Neural cell (in vitro differentiated cells): Measurements from ENCODE around the gene LEPR. TPM values are rescaled to one million over a fixed set of nuclear protein-coding genes. Genes with fewer than 3 reads are reported as not detected.

Experiments
- H2AFZ ChIP-seq: fragments of 200-600, 300-800 bp; sonication (generic), shearing (Covaris generic); 2 replicates; pipeline ENCODE4 v1.6.0; 2014; ENCODE audit warnings: low read depth, mild to moderate bottlenecking, antibody characterized with exemption, low read length, moderate library complexity
- H3F3A ChIP-seq: fragments of 200-600 bp; shearing (Covaris generic); 2 replicates; pipeline ENCODE4 v1.6.1; 2016; ENCODE audit warnings: mild to moderate bottlenecking, moderate library complexity, mixed read lengths, antibody characterized with exemption, low read length; ENCODE audit not compliant: insufficient read depth, poor library complexity, severe bottlenecking
- H3K27ac ChIP-seq: fragments of 200-600, 300-800 bp; sonication (generic), shearing (Covaris generic); 2 replicates; pipeline ENCODE4 v1.5.1; 2014; ENCODE audit warnings: mild to moderate bottlenecking, low read length, moderate library complexity
- H3K27me3 ChIP-seq: fragments of 300-800, 200-600 bp; sonication (generic), shearing (Covaris generic); 2 replicates; pipeline ENCODE4 v1.6.0; 2014; ENCODE audit warnings: mild to moderate bottlenecking, low read depth, low read length, moderate library complexity; ENCODE audit not compliant: insufficient read depth
- H3K36me3 ChIP-seq: fragments of 300-800, 200-600 bp; sonication (generic), shearing (Covaris generic); 2 replicates; pipeline ENCODE4 v1.5.1; 2014; ENCODE audit warnings: mild to moderate bottlenecking, antibody characterized with exemption, low read length, moderate library complexity; ENCODE audit not compliant: insufficient read depth
- H3K4me2 ChIP-seq: fragments of 300-800, 200-600 bp; sonication (generic), shearing (Covaris generic); 2 replicates; pipeline ENCODE4 v1.6.0; 2014; ENCODE audit warnings: mild to moderate bottlenecking, low read length
- H3K4me3 ChIP-seq: fragments of 300-800, 200-600 bp; sonication (generic), shearing (Covaris generic); 2 replicates; pipeline ENCODE4 v1.5.1; 2014; ENCODE audit warnings: mild to moderate bottlenecking, low read length, moderate library complexity
- H3K79me2 ChIP-seq: fragments of 200-600 bp; shearing (Covaris generic); replicated peaks from 2 replicates; pipeline ENCODE4 v1.6.0; 2014; ENCODE audit warnings: mild to moderate bottlenecking, low read length, moderate library complexity; ENCODE audit not compliant: insufficient read depth
- H3K9ac ChIP-seq: fragments of 300-800, 200-600 bp; sonication (generic), shearing (Covaris generic); 2 replicates; pipeline ENCODE4 v1.6.1; 2016; ENCODE audit warnings: mild to moderate bottlenecking, low read length, mixed read lengths
- H3K9me2 ChIP-seq: fragments of 200-600 bp; shearing (Covaris generic); 2 replicates; pipeline ENCODE4 v1.6.1; 2016; ENCODE audit warnings: mild to moderate bottlenecking, low read length, mixed read lengths; ENCODE audit not compliant: insufficient read depth
- H3K9me3 ChIP-seq: fragments of 200-600, 300-800 bp; sonication (generic), shearing (Covaris generic); 2 replicates; pipeline ENCODE4 v1.6.1; 2016; ENCODE audit warnings: mild to moderate bottlenecking, mixed run types, low read length, moderate library complexity, mixed read lengths
- H4K20me1 ChIP-seq: fragments of 200-600 bp; shearing (Covaris generic); 2 replicates; pipeline ENCODE4 v1.6.1; 2016; ENCODE audit warnings: mild to moderate bottlenecking, mixed run types; ENCODE audit not compliant: insufficient read depth
- EP300 ChIP-seq: fragments of 450-650 bp; conservative IDR thresholded peaks from 2 replicates; pipeline ENCODE4 v1.6.1; 2014; ENCODE audit warnings: antibody characterized with exemption, mild to moderate bottlenecking, moderate library complexity; ENCODE audit not compliant: poor library complexity, severe bottlenecking
- EZH2 ChIP-seq: fragments of 200-600, 300-800 bp; shearing (Covaris generic), sonication (generic); IDR thresholded peaks from 2 replicates; pipeline ENCODE4 v1.6.1; 2014; ENCODE audit warnings: antibody characterized with exemption, low read length, borderline replicate concordance, mild to moderate bottlenecking; ENCODE audit not compliant: insufficient read depth, poor library complexity, severe bottlenecking
- MXI1 ChIP-seq: fragments of 450-650 bp; conservative IDR thresholded peaks from 2 replicates; pipeline ENCODE4 v1.6.1; 2014; ENCODE audit warnings: antibody characterized with exemption, mild to moderate bottlenecking; ENCODE audit not compliant: poor library complexity, severe bottlenecking
- POLR2AphosphoS5 ChIP-seq: IDR thresholded peaks from 2 replicates; pipeline ENCODE4 v1.6.1; 2012
- RAD21 ChIP-seq: fragments of 450-650 bp; conservative IDR thresholded peaks from 2 replicates; pipeline ENCODE4 v1.6.1; 2014; ENCODE audit warnings: antibody characterized with exemption, mild to moderate bottlenecking, moderate library complexity
- REST ChIP-seq: IDR thresholded peaks from 2 replicates; pipeline ENCODE4 v1.6.1; 2012; ENCODE audit warnings: borderline replicate concordance
- SMC3 ChIP-seq: fragments of 450-650 bp; conservative IDR thresholded peaks from 2 replicates; pipeline ENCODE4 v1.6.1; 2014; ENCODE audit warnings: antibody characterized with exemption, mild to moderate bottlenecking, moderate library complexity; ENCODE audit not compliant: poor library complexity
- TAF1 ChIP-seq: IDR thresholded peaks from 2 replicates; pipeline ENCODE4 v1.6.1; 2012; ENCODE audit warnings: low read depth
- polyA plus RNA-seq: library from polyadenylated mRNA; depleted of rRNA; stranded (reverse); fragments of >200 nt; gene quantifications from 2 replicates; pipeline ENCODE4 v1.2.3, GENCODE V29; 2014
- TF ChIP-seq, protein P1 (sequence below): fragments of 450-650 bp; IDR thresholded peaks from 2 replicates; pipeline ENCODE4 v1.5.1; 2014; ENCODE audit warnings: antibody characterized with exemption, mild to moderate bottlenecking, moderate library complexity; ENCODE audit not compliant: poor library complexity, severe bottlenecking

LEPR gene
- polyA plus RNA-seq, 1 donor from 2014 or later: 4.0 TPM

- TF ChIP-seq EP300 (no peak), POLR2AphosphoS5 (no peak), RAD21 (no peak), MXI1 (no peak), TAF1 (no peak), SMC3 (no peak), EZH2 (no peak), REST (no peak)
- TF ChIP-seq, protein P1, sequence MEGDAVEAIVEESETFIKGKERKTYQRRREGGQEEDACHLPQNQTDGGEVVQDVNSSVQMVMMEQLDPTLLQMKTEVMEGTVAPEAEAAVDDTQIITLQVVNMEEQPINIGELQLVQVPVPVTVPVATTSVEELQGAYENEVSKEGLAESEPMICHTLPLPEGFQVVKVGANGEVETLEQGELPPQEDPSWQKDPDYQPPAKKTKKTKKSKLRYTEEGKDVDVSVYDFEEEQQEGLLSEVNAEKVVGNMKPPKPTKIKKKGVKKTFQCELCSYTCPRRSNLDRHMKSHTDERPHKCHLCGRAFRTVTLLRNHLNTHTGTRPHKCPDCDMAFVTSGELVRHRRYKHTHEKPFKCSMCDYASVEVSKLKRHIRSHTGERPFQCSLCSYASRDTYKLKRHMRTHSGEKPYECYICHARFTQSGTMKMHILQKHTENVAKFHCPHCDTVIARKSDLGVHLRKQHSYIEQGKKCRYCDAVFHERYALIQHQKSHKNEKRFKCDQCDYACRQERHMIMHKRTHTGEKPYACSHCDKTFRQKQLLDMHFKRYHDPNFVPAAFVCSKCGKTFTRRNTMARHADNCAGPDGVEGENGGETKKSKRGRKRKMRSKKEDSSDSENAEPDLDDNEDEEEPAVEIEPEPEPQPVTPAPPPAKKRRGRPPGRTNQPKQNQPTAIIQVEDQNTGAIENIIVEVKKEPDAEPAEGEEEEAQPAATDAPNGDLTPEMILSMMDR: no peak
- peaks cover 22% of the 10 kb centered on the region for H3K36me3 ChIP-seq
- no peak overlapping the region for H3K4me3 ChIP-seq
- no peaks in the 10 kb centered on the region for H3K9me3 ChIP-seq
- no peaks in the 10 kb centered on the region for H3K79me2 ChIP-seq
- no peak overlapping the region for H2AFZ ChIP-seq
- no peaks in the 10 kb centered on the region for H3F3A ChIP-seq
- H4K20me1 ChIP-seq: no peaks in the 10 kb centered on the region
- H3K27ac ChIP-seq: no peak overlapping the region
- no peaks in the 10 kb centered on the region for H3K27me3 ChIP-seq
- H3K9me2 ChIP-seq: no peaks in the 10 kb centered on the region
- no peak overlapping the region for H3K9ac ChIP-seq
- H3K4me2 ChIP-seq: no peak overlapping the region
Observed at GRCh38 chr1:65393347-65393746, 27.1 kb upstream of the LEPR start.

- no peaks in the 10 kb centered on the region for H4K20me1 ChIP-seq
- H3K27ac ChIP-seq: no peak overlapping the region
- H3F3A ChIP-seq: no peaks in the 10 kb centered on the region
- peaks cover 17% of the 10 kb centered on the region for H3K36me3 ChIP-seq
- no peak overlapping the region for H3K4me2 ChIP-seq
- no peak overlapping the region for H3K9ac ChIP-seq
- H2AFZ ChIP-seq: no peak overlapping the region
- no peak overlapping the region for H3K4me3 ChIP-seq
- H3K9me3 ChIP-seq: no peaks in the 10 kb centered on the region
- TF ChIP-seq, protein P1: no peak
- no peak for TF ChIP-seq REST
- no peak for TF ChIP-seq EP300
- no peak for TF ChIP-seq SMC3
- TF ChIP-seq TAF1: no peak
- TF ChIP-seq EZH2: no peak
- TF ChIP-seq RAD21: no peak
- TF ChIP-seq MXI1: no peak
- no peak for TF ChIP-seq POLR2AphosphoS5
- no peaks in the 10 kb centered on the region for H3K27me3 ChIP-seq
- H3K9me2 ChIP-seq: no peaks in the 10 kb centered on the region
- H3K79me2 ChIP-seq: no peaks in the 10 kb centered on the region
Observed at GRCh38 chr1:65393928-65394327, 26.5 kb upstream of the LEPR start.
